ENCODE data around the gene UPK1A. TPM values are rescaled to one million over a fixed set of nuclear protein-coding genes. Genes with fewer than 3 reads are reported as not detected.

The UPK1A gene
- total and polyA plus RNA-seq, 9 of the 15 experiments (the other 6 are each of a cell fraction or from before 2014, with no cell fraction given): 0.06 to 0.13 TPM; not detected in 7

GRCh38 chr19:35692010-35692409 lies 25.7 kb downstream of the UPK1A start:
- H3K4me3 ChIP-seq: no peak overlapping the region
- no peak overlapping the region for H3K9ac ChIP-seq (ENCODE audit: insufficient read depth in 1 of 2, low read depth in 2 of 2, low read length in 2 of 2)
- no peaks in the 10 kb centered on the region; a peak in 1 of 5 replicates for H3K4me1 ChIP-seq (replicated peaks in 1 of 2; ENCODE audit: control insufficient read depth in 2 of 2, insufficient read depth in 2 of 2, low read length in 2 of 2)
- WGBS (ENCODE audit: insufficient coverage, low coverage, missing lambda C conversion rate): 42% methylated on average over 7 of the region's 11 CpGs
- no peak overlapping the region for H2AFZ ChIP-seq (ENCODE audit: low read depth, low read length)
- H3K9me1 ChIP-seq (ENCODE audit: control insufficient read depth, insufficient read depth, low read length): no peaks in the 10 kb centered on the region
- no peaks in the 10 kb centered on the region for H3K27me3 ChIP-seq (ENCODE audit: control insufficient read depth in 2 of 2, insufficient read depth in 2 of 2, low read length in 2 of 2)
- H3K4me2 ChIP-seq (ENCODE audit: insufficient read depth, low read length): no peak overlapping the region
- H3K9me3 ChIP-seq (replicated peaks; ENCODE audit: control insufficient read depth, insufficient read depth, low read depth, low read length): peaks cover 5% of the 10 kb centered on the region; the same call in 1 of the 2 replicates
- intact Hi-C loops (cut with micrococcal nuclease) (no loop called here), in situ Hi-C loops (cut with MboI) (no loop called here)
- CTCF ChIA-PET (ENCODE audit: low intra/inter-chr PET ratio): interaction anchor here (3.3 to 3.6 kb wide), 2 partner anchors 25 to 240 kb away, joined by 32 to 76 read pairs; partner anchors contain the start of gene KMT2B
- POLR2A ChIA-PET: no interaction called here
- no peak overlapping the region for H3K27ac ChIP-seq (ENCODE audit: extremely low read depth, low read depth, low read length)
- no peak for DNase-seq (ENCODE audit: extremely low read depth in 1 of 4, low spot score in 3 of 4)
- H3K79me2 ChIP-seq (ENCODE audit: control insufficient read depth, insufficient read depth, low read length): no peaks in the 10 kb centered on the region
- no peak for ATAC-seq
- no TSS peak for BruUV-seq (replicated peaks)
- FAIRE-seq: no peak
- H4K20me1 ChIP-seq (replicated peaks; ENCODE audit: control insufficient read depth, insufficient read depth, low read length): no peaks in the 10 kb centered on the region
- H3K36me3 ChIP-seq (ENCODE audit: control insufficient read depth, insufficient read depth, low read length): no peaks in the 10 kb centered on the region
- TF ChIP-seq RAD21 (CRISPR knock-in tag; conservative IDR thresholded peaks at IDR 0.05 in 1 of 2, IDR thresholded peaks at IDR 0.05 in 1 of 2) (0 out of 4 replicates have a peak, but pooled peaks of 1 of the 2 experiments have one; percentile 16), MAX (CRISPR knock-in tag; IDR thresholded peaks at IDR 0.05) (no peak), CTCF (IDR thresholded peaks at IDR 0.05 in 2 of 3, conservative IDR thresholded peaks at IDR 0.05 in 1 of 3; ENCODE audit: insufficient read depth in 2 of 3, low read depth in 1 of 3, low read length in 3 of 3) (peak in 1 of 3 experiments; percentile 12; a peak in 1 of 6 replicates), ZNF174 (CRISPR knock-in tag; IDR thresholded peaks at IDR 0.05) (no peak), DDX20 (tag; IDR thresholded peaks at IDR 0.05; ENCODE audit: low read depth) (no peak), CREB5 (CRISPR knock-in tag; IDR thresholded peaks at IDR 0.05) (no peak), XRCC4 (IDR thresholded peaks at IDR 0.05; ENCODE audit: extremely low read depth, insufficient read depth, insufficient read length) (no peak), PHB2 (IDR thresholded peaks at IDR 0.05; ENCODE audit: low read depth) (no peak), ZBTB11 (CRISPR knock-in tag; IDR thresholded peaks at IDR 0.05) (no peak), NFIC (IDR thresholded peaks at IDR 0.05) (peak; percentile 80), HIVEP1 (CRISPR knock-in tag; IDR thresholded peaks at IDR 0.05) (no peak)

Data from K562 (cell line).